Measurements from ENCODE around the gene HOXA7.

DNA sequence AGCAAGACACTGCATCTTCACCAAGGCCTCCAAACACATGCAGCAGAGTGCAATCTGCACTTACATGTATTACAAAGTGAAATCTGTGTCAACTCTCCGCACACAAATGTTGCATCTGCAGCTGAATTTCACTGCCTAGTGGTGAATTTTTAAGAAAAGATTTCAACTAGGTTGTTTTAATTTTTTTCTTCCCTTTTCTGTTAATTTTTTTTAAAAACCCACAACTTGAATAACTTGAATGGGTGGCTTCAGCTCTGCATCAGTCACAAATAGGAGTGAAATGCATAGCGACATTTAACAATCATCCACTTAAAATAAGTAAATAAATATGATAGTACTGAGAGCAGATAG is 37.5 kb upstream of the HOXA7 start:
- TF ChIP-seq, protein P1, sequence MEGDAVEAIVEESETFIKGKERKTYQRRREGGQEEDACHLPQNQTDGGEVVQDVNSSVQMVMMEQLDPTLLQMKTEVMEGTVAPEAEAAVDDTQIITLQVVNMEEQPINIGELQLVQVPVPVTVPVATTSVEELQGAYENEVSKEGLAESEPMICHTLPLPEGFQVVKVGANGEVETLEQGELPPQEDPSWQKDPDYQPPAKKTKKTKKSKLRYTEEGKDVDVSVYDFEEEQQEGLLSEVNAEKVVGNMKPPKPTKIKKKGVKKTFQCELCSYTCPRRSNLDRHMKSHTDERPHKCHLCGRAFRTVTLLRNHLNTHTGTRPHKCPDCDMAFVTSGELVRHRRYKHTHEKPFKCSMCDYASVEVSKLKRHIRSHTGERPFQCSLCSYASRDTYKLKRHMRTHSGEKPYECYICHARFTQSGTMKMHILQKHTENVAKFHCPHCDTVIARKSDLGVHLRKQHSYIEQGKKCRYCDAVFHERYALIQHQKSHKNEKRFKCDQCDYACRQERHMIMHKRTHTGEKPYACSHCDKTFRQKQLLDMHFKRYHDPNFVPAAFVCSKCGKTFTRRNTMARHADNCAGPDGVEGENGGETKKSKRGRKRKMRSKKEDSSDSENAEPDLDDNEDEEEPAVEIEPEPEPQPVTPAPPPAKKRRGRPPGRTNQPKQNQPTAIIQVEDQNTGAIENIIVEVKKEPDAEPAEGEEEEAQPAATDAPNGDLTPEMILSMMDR (IDR thresholded peaks at IDR 0.05; ENCODE audit: low read depth, low read length, poor library complexity, severe bottlenecking): no peak
- no peak for TF ChIP-seq EZH2phosphoT487 (IDR thresholded peaks at IDR 0.05; ENCODE audit: borderline replicate concordance, low read length)
